GM13976 (cell line): ENCODE results near the gene GALP.

ENCODE experiments used
- DNase-seq: peaks from one replicate; pipeline ENCODE4 v3.0.0; 2012; ENCODE audit warnings: low spot score
- CTCF ChIP-seq: IDR thresholded peaks from 2 replicates; pipeline ENCODE4 v1.5.1; 2012; ENCODE audit warnings: borderline replicate concordance, mild to moderate bottlenecking; ENCODE audit not compliant: insufficient read depth; ENCODE audit errors: extremely low read depth, missing control alignments, control extremely low read depth
- in situ Hi-C: fragments of 300-500 bp; cut with MboI; formaldehyde crosslinking; loops from one replicate; pipeline ENCODE4 v1.12.0; 2022; ENCODE audit warnings: low sequenced_read_pairs, mixed read lengths, inconsistent platforms; ENCODE audit not compliant: unreplicated experiment

The GALP gene

GRCh38 chr19:56142087-56142787 lies 33.6 kb upstream of the GALP start:
- in situ Hi-C loops = no loop called here
- no peak for DNase-seq
- no peak for TF ChIP-seq CTCF

GRCh38 chr19:56142897-56143434 lies 32.8 kb upstream of the GALP start:
- no peak for TF ChIP-seq CTCF
- DNase-seq = no peak
- in situ Hi-C loops = no loop called here

- DNase-seq = no peak
- TF ChIP-seq CTCF = no peak
- in situ Hi-C loops = no loop called here
Measured at GRCh38 chr19:56144376-56144775, 31.4 kb upstream of the GALP start.

- no peak for TF ChIP-seq CTCF
- no peak for DNase-seq
- in situ Hi-C loops = no loop called here
Measured at GRCh38 chr19:56144831-56145230, 31.0 kb upstream of the GALP start.

- no peak for DNase-seq
- no peak for TF ChIP-seq CTCF
- in situ Hi-C loops = no loop called here
Measured at GRCh38 chr19:56145698-56146097, 30.1 kb upstream of the GALP start.

GRCh38 chr19:56146904-56147303 lies 28.9 kb upstream of the GALP start:
- in situ Hi-C loops = no loop called here
- no peak for DNase-seq
- no peak for TF ChIP-seq CTCF

GRCh38 chr19:56147307-56147706 lies 28.5 kb upstream of the GALP start:
- TF ChIP-seq CTCF = no peak
- in situ Hi-C loops = no loop called here
- DNase-seq = peak; percentile 26
